GM12878 (cell line): ENCODE results near the gene TOLLIP.

Experiments used
- CEBPB ChIP-seq, 2 experiments: fragments of 150-350 bp in 1 of 2; IDR thresholded peaks; 2 replicates each; pipeline ENCODE4 v1.6.1; 2012 to 2014; ENCODE audit warnings: low read depth in 2 of 2, low read length in 2 of 2, borderline replicate concordance in 1 of 2, inconsistent platforms in 1 of 2
- EP300 ChIP-seq, 2 experiments: fragments of 150-350 bp in 1 of 2; IDR thresholded peaks; 2 replicates each; pipeline ENCODE4 v1.6.1; 2011 to 2012; ENCODE audit warnings: low read depth in 2 of 2, low read length in 2 of 2, borderline replicate concordance in 1 of 2, improper control_type of control experiment in 1 of 2, inconsistent platforms in 1 of 2; ENCODE audit not compliant: control insufficient read depth in 1 of 2
- EZH2 ChIP-seq: IDR thresholded peaks from 2 replicates; pipeline ENCODE4 v1.6.1; 2012; ENCODE audit warnings: low read depth, mild to moderate bottlenecking, control low read depth, inconsistent platforms, low read length, borderline replicate concordance; ENCODE audit not compliant: control insufficient read depth
- FOS ChIP-seq: IDR thresholded peaks from 3 replicates; pipeline ENCODE4 v1.6.1; 2011; ENCODE audit warnings: borderline replicate concordance; ENCODE audit not compliant: insufficient read length; ENCODE audit errors: extremely low read depth
- IRF5 ChIP-seq: fragments of 450-650 bp; IDR thresholded peaks from 2 replicates; pipeline ENCODE4 v1.6.1; 2017; ENCODE audit warnings: borderline replicate concordance
- POLR2A ChIP-seq: IDR thresholded peaks from 2 replicates; pipeline ENCODE4 v1.6.1; 2011; ENCODE audit warnings: low read depth, mild to moderate bottlenecking, low read length
- SREBF2 ChIP-seq: IDR thresholded peaks from 2 replicates; pipeline ENCODE4 v1.6.1; 2012; ENCODE audit warnings: mild to moderate bottlenecking, low read length
- TF ChIP-seq, protein P1 (sequence below), 3 experiments: IDR thresholded peaks in 2 of 3; conservative IDR thresholded peaks in 1 of 3; 2 replicates each; pipeline ENCODE4 v1.5.1; 2011; ENCODE audit warnings: low read depth in 3 of 3, low read length in 3 of 3, mild to moderate bottlenecking in 3 of 3, control low read depth in 2 of 3, moderate library complexity in 2 of 3, inconsistent platforms in 1 of 3, mixed read lengths in 1 of 3; ENCODE audit not compliant: control insufficient read depth in 2 of 3, insufficient read depth in 1 of 3; ENCODE audit errors: extremely low read depth in 1 of 3
- TF ChIP-seq, protein P2 (sequence below): fragments of 450-650 bp; IDR thresholded peaks from 2 replicates; pipeline ENCODE4 v1.6.1; 2014; ENCODE audit warnings: mild to moderate bottlenecking

GRCh38 chr11:1276041-1276790 lies 33.2 kb downstream of the TOLLIP start:
- TF ChIP-seq POLR2A = no peak
- no peak for TF ChIP-seq EP300 (IDR thresholded peaks at IDR 0.05; ENCODE audit: borderline replicate concordance in 1 of 2, control insufficient read depth in 1 of 2, low read depth in 2 of 2, low read length in 2 of 2)
- TF ChIP-seq, protein P1, sequence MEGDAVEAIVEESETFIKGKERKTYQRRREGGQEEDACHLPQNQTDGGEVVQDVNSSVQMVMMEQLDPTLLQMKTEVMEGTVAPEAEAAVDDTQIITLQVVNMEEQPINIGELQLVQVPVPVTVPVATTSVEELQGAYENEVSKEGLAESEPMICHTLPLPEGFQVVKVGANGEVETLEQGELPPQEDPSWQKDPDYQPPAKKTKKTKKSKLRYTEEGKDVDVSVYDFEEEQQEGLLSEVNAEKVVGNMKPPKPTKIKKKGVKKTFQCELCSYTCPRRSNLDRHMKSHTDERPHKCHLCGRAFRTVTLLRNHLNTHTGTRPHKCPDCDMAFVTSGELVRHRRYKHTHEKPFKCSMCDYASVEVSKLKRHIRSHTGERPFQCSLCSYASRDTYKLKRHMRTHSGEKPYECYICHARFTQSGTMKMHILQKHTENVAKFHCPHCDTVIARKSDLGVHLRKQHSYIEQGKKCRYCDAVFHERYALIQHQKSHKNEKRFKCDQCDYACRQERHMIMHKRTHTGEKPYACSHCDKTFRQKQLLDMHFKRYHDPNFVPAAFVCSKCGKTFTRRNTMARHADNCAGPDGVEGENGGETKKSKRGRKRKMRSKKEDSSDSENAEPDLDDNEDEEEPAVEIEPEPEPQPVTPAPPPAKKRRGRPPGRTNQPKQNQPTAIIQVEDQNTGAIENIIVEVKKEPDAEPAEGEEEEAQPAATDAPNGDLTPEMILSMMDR (IDR thresholded peaks at IDR 0.05 in 2 of 3, conservative IDR thresholded peaks at IDR 0.05 in 1 of 3; ENCODE audit: control insufficient read depth in 2 of 3, extremely low read depth in 1 of 3, insufficient read depth in 1 of 3, low read depth in 3 of 3, low read length in 3 of 3) = no peak
- TF ChIP-seq SREBF2 = no peak
- no peak for TF ChIP-seq EZH2
- no peak for TF ChIP-seq IRF5
- TF ChIP-seq CEBPB (IDR thresholded peaks at IDR 0.05; ENCODE audit: borderline replicate concordance in 1 of 2, low read depth in 2 of 2, low read length in 2 of 2) = no peak
- TF ChIP-seq, protein P2, sequence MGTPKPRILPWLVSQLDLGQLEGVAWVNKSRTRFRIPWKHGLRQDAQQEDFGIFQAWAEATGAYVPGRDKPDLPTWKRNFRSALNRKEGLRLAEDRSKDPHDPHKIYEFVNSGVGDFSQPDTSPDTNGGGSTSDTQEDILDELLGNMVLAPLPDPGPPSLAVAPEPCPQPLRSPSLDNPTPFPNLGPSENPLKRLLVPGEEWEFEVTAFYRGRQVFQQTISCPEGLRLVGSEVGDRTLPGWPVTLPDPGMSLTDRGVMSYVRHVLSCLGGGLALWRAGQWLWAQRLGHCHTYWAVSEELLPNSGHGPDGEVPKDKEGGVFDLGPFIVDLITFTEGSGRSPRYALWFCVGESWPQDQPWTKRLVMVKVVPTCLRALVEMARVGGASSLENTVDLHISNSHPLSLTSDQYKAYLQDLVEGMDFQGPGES = no peak
- no peak for TF ChIP-seq FOS
